HG03280 (cell line): ENCODE data around the gene CMTM3.
"Not testable (repeated sequence)": the region's sequence is repeated elsewhere in the genome, so short reads cannot be mapped to it uniquely, and the experiment has no call there.

ENCODE experiments used
- ATAC-seq: cut with Tn5 transposase; IDR thresholded peaks from one replicate; pipeline ENCODE4 v1.9.1; 2021; ENCODE audit warnings: mild to moderate bottlenecking, moderate library complexity; ENCODE audit not compliant: unreplicated experiment

Gene CMTM3

DNA sequence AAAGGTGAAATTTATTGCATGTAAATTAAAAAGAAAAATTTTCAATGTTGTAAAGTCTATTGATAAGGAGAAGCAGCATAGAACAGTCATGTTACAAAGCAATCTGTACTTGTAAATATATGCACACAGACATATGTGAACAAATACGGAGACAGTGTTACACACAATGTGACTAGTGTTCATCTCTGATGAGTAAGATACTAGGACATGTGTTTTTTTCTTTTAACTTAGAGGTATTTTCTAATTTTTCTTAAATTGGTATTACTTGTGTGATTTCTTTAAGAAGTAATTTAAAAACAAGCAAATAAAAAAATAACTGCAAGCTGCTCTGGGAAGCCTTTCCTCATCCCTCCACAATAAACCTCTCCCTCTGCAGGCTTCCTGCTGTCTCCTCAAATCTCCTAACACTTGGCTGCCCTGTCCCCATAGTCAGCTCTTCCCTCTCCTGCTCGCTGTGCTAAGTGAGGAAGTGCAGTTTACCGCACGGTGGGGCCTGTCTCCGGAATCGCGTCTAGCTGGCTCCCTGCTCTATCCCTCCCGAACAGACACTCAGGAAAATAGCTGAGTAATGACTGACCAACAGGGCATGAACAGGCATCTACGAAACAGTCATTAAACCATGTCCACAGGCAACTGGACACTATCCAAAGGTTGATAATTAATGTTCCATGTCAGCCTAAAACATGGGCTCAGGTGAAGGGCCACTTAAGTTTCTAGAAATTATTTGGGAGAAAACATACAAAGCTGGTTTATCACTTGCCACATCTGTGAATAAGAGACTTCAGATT is 56.1 kb downstream of the CMTM3 start:
- no peak for ATAC-seq

GRCh38 chr16:66661210-66661560 is 56.7 kb downstream of the CMTM3 start:
- ATAC-seq, result no peak

DNA sequence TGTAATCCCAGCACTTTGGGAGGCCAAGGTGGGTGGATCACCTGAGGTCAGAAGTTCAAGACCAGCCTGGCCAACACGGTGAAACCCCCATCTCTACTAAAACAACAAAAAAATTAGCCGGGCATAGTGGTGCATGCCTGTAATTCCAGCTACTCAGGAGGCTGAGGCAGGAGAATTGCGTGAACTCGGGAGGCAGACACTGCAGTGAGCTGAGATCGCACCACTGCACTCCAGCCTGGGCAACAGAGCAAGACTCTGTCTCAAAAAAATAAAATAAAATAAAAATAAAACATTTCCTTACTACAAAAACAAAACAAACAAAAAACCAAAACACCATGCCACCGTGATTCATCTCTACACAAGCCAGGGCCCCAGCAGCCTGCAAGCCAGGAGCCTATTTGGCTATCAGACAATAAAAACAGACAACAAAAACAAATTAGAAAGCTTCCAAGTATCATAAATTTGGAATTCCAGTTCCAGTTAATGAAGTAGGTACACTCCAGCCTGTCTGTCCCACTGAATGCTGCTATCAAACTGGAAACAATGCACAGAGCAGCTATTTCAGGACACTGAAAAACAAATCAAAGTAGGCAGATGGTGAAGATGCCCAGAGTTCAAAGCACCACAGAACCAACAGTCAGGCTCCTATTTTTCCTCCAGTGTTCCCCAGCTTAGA is 57.3 kb downstream of the CMTM3 start:
- not testable (repeated sequence) for ATAC-seq

DNA sequence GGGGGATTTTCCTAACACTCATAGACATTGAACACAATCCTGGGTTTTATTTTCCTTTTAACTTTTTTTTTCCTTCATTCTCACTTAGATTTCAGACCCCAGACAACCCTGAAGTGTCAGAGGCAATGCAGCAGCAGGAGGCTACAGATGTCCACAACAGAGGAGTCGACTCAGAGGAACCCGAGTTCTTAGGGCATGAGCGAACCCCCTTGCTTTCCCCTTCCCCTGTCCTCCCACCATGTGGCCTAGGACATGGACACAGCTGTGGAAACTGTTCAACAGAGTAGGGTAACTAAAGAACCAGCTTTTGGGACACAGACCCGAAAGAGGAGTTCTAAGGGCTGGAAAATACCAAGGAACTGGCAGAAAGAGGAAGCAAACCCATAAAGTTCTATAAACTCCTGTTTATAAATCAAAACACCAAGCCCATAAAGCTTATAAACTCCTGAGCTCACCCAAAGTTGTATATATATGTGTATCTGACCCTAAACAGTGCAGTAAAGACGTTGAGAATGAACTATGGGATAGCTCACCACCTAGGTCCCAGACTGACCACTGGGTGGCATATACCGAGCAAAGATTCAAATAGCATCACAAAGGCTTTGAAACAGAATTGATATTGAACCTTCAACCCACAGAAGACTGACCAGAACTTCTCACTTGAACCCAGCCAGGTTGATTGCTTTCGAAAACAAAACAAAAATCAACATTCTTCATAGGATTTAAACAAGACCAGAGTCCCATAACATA is 58.1 kb downstream of the CMTM3 start:
- no peak for ATAC-seq
